ENCODE measurements around the gene CNOT4. TPM values are rescaled to one million over a fixed set of nuclear protein-coding genes. Genes with fewer than 3 reads are reported as not detected.

The CNOT4 gene
- total RNA-seq, 1 donor from 2014 or later, result 3.9 TPM

GRCh38 chr7:135537453-135537852, 27.6 kb upstream of the CNOT4 start:
- FAIRE-seq (no peak), DNase-seq (ENCODE audit: low read depth) (no peak)
- no peak for TF ChIP-seq CTCF (IDR thresholded peaks at IDR 0.05; ENCODE audit: insufficient read depth, low read length, severe bottlenecking)
- Histone ChIP-seq H3K4me3 (ENCODE audit: low read depth, low read length) (no peak overlapping the region), H3K27me3 (ENCODE audit: control insufficient read depth, insufficient read depth, low read length) (no peaks in the 10 kb centered on the region), H3K36me3 (ENCODE audit: control insufficient read depth, insufficient read depth, low read length) (no peaks in the 10 kb centered on the region)

GRCh38 chr7:135536150-135536549, 26.2 kb upstream of the CNOT4 start:
- H3K4me3 ChIP-seq (ENCODE audit: low read depth, low read length), result no peak overlapping the region
- TF ChIP-seq CTCF (IDR thresholded peaks at IDR 0.05; ENCODE audit: insufficient read depth, low read length, severe bottlenecking), result no peak
- DNase-seq (ENCODE audit: low read depth) (peak; percentile 88), FAIRE-seq (peak; percentile 83)
- H3K36me3 ChIP-seq (ENCODE audit: control insufficient read depth, insufficient read depth, low read length), result no peaks in the 10 kb centered on the region
- no peaks in the 10 kb centered on the region for H3K27me3 ChIP-seq (ENCODE audit: control insufficient read depth, insufficient read depth, low read length)

GRCh38 chr7:135527025-135527424, 17.1 kb upstream of the CNOT4 start:
- no peak for DNase-seq (ENCODE audit: low read depth)
- Histone ChIP-seq H3K36me3 (ENCODE audit: control insufficient read depth, insufficient read depth, low read length) (no peaks in the 10 kb centered on the region), H3K4me3 (ENCODE audit: low read depth, low read length) (no peak overlapping the region), H3K27me3 (ENCODE audit: control insufficient read depth, insufficient read depth, low read length) (no peaks in the 10 kb centered on the region)
- no peak for FAIRE-seq
- no peak for TF ChIP-seq CTCF (IDR thresholded peaks at IDR 0.05; ENCODE audit: insufficient read depth, low read length, severe bottlenecking)

GRCh38 chr7:135525426-135525825, 15.5 kb upstream of the CNOT4 start:
- H3K27me3 ChIP-seq (ENCODE audit: control insufficient read depth, insufficient read depth, low read length), result no peaks in the 10 kb centered on the region
- H3K36me3 ChIP-seq (ENCODE audit: control insufficient read depth, insufficient read depth, low read length), result no peaks in the 10 kb centered on the region
- DNase-seq (ENCODE audit: low read depth), result no peak
- no peak overlapping the region for H3K4me3 ChIP-seq (ENCODE audit: low read depth, low read length)
- no peak for TF ChIP-seq CTCF (IDR thresholded peaks at IDR 0.05; ENCODE audit: insufficient read depth, low read length, severe bottlenecking)
- no peak for FAIRE-seq

GRCh38 chr7:135523146-135523545, 13.2 kb upstream of the CNOT4 start:
- FAIRE-seq, result no peak
- no peak for TF ChIP-seq CTCF (IDR thresholded peaks at IDR 0.05; ENCODE audit: insufficient read depth, low read length, severe bottlenecking)
- Histone ChIP-seq H3K36me3 (ENCODE audit: control insufficient read depth, insufficient read depth, low read length) (no peaks in the 10 kb centered on the region), H3K4me3 (ENCODE audit: low read depth, low read length) (no peak overlapping the region), H3K27me3 (ENCODE audit: control insufficient read depth, insufficient read depth, low read length) (no peaks in the 10 kb centered on the region)
- DNase-seq (ENCODE audit: low read depth), result no peak

- H3K36me3 ChIP-seq (ENCODE audit: control insufficient read depth, insufficient read depth, low read length), result no peaks in the 10 kb centered on the region
- no peak overlapping the region for H3K4me3 ChIP-seq (ENCODE audit: low read depth, low read length)
- no peaks in the 10 kb centered on the region for H3K27me3 ChIP-seq (ENCODE audit: control insufficient read depth, insufficient read depth, low read length)
- no peak for TF ChIP-seq CTCF (IDR thresholded peaks at IDR 0.05; ENCODE audit: insufficient read depth, low read length, severe bottlenecking)
- DNase-seq (ENCODE audit: low read depth) (no peak), FAIRE-seq (no peak)
These were observed 12.6 kb upstream of the CNOT4 start for GRCh38 chr7:135522509-135522908.

All from bronchial epithelial cell (primary cell).